Measurements from ENCODE around the gene NCAM1.

DNA sequence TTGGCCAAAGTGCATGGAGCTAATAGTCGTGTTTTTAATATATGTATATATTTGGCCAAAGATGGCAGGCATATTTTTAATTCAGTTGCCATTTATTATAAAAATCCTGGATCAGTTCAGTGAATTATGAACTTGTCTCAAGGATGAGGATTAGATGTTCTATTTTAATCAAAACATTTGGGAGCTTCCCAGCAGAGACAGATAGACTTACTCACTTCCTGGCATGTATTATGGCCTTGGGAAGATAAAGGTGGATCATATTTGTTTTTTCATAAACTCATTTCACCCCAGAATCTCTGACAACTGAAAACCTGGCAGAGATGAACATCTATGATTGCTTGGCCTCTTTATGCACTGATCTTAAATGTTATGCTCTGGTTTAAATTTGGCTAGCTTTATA, 148.8 kb downstream of the NCAM1 start:
- TF ChIP-seq CTCF (IDR thresholded peaks at IDR 0.05) (no peak), POLR2A (IDR thresholded peaks at IDR 0.05) (no peak)
